Activated gamma-delta T cell (primary cell): Measurements from ENCODE around the gene LYPD4.
"Not testable (repeated sequence)": the region's sequence is repeated elsewhere in the genome, so short reads cannot be mapped to it uniquely, and the experiment has no call there.

ENCODE experiments used
- DNase-seq: peaks from one replicate; lab custom pipeline; 2025; lab: John Stamatoyannopoulos, UW

LYPD4 gene

GRCh38 chr19:41799444-41800000 lies 45.0 kb downstream of the LYPD4 start:
- no peak for DNase-seq

GRCh38 chr19:41796901-41797300 lies 47.6 kb downstream of the LYPD4 start:
- no peak for DNase-seq

- DNase-seq, result no peak
These were observed 48.1 kb downstream of the LYPD4 start, which contains the start of gene CEACAM3 for GRCh38 chr19:41796362-41796761. TSS of gene CEACAM3 (plus strand) at chr19:41796587. CDS start at chr19:41796678, 91 bp downstream.

- DNase-seq, result no peak
These were observed 49.4 kb downstream of the LYPD4 start for GRCh38 chr19:41795031-41795461.

- DNase-seq, result no peak
These were observed 51.1 kb downstream of the LYPD4 start for GRCh38 chr19:41793414-41793727.

GRCh38 chr19:41792513-41793413 lies 51.7 kb downstream of the LYPD4 start:
- DNase-seq, result no peak

GRCh38 chr19:41789053-41789452 lies 55.4 kb downstream of the LYPD4 start:
- DNase-seq, result not testable (repeated sequence)

- DNase-seq, result not testable (repeated sequence)
These were observed 56.0 kb downstream of the LYPD4 start for GRCh38 chr19:41788518-41788917.
